PFSK-1 (cell line): ENCODE data around the gene QSOX1.

ENCODE experiments used
- POLR2AphosphoS5 ChIP-seq: IDR thresholded peaks from 2 replicates; pipeline ENCODE4 v1.6.1; 2012; ENCODE audit warnings: low read depth, mild to moderate bottlenecking, control low read depth, low read length, moderate library complexity
- SIN3A ChIP-seq: IDR thresholded peaks from 2 replicates; pipeline ENCODE4 v1.6.1; 2012; ENCODE audit warnings: mild to moderate bottlenecking, low read length, moderate library complexity, borderline replicate concordance; ENCODE audit not compliant: insufficient read depth
- TAF1 ChIP-seq: IDR thresholded peaks from 2 replicates; pipeline ENCODE4 v1.6.1; 2012; ENCODE audit warnings: low read length, control low read depth, borderline replicate concordance; ENCODE audit not compliant: insufficient read depth
- TF ChIP-seq, protein P1 (sequence below), 2 experiments: IDR thresholded peaks; 2 replicates each; pipeline versions ENCODE4 v1.6.1 to v1.8.0; 2011 to 2012; ENCODE audit warnings: low read depth in 2 of 2, low read length in 2 of 2, control low read depth in 1 of 2, inconsistent platforms in 1 of 2, mild to moderate bottlenecking in 1 of 2, moderate library complexity in 1 of 2; ENCODE audit not compliant: insufficient read depth in 1 of 2

DNA sequence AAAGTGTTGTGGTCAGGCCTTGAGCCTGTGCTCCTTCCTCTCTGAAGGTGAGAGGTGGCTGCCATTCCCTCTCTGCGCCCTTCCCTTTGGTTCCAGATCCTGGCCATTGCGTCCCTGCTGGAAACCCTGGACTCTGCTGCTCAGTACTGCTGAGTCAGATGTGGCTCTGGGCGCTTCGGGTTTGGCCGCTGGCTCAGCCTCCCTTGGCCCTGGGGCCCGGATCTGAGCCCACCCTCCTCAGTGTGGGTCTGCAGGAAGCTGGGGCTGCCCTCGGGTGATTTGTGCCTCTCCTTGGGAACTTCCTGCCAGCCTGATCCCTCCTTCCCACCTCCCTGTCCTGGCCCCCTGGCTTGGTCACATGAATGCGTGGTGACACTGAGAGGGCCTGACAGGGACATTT is 32.2 kb downstream of the QSOX1 start:
- TF ChIP-seq, protein P1, sequence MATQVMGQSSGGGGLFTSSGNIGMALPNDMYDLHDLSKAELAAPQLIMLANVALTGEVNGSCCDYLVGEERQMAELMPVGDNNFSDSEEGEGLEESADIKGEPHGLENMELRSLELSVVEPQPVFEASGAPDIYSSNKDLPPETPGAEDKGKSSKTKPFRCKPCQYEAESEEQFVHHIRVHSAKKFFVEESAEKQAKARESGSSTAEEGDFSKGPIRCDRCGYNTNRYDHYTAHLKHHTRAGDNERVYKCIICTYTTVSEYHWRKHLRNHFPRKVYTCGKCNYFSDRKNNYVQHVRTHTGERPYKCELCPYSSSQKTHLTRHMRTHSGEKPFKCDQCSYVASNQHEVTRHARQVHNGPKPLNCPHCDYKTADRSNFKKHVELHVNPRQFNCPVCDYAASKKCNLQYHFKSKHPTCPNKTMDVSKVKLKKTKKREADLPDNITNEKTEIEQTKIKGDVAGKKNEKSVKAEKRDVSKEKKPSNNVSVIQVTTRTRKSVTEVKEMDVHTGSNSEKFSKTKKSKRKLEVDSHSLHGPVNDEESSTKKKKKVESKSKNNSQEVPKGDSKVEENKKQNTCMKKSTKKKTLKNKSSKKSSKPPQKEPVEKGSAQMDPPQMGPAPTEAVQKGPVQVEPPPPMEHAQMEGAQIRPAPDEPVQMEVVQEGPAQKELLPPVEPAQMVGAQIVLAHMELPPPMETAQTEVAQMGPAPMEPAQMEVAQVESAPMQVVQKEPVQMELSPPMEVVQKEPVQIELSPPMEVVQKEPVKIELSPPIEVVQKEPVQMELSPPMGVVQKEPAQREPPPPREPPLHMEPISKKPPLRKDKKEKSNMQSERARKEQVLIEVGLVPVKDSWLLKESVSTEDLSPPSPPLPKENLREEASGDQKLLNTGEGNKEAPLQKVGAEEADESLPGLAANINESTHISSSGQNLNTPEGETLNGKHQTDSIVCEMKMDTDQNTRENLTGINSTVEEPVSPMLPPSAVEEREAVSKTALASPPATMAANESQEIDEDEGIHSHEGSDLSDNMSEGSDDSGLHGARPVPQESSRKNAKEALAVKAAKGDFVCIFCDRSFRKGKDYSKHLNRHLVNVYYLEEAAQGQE (IDR thresholded peaks at IDR 0.05; ENCODE audit: insufficient read depth in 1 of 2, low read depth in 2 of 2, low read length in 2 of 2): no peak
- TF ChIP-seq POLR2AphosphoS5 (no peak), TAF1 (no peak), SIN3A (no peak)
